GM18517 (cell line): ENCODE measurements around the gene ANKRD28.
"Not testable (repeated sequence)": the region's sequence is repeated elsewhere in the genome, so short reads cannot be mapped to it uniquely, and the experiment has no call there.

Experiments used
- ATAC-seq: cut with Tn5 transposase; IDR thresholded peaks from one replicate; pipeline ENCODE4 v1.9.1; 2021; ENCODE audit warnings: mild to moderate bottlenecking, moderate library complexity; ENCODE audit not compliant: unreplicated experiment

The ANKRD28 gene

DNA sequence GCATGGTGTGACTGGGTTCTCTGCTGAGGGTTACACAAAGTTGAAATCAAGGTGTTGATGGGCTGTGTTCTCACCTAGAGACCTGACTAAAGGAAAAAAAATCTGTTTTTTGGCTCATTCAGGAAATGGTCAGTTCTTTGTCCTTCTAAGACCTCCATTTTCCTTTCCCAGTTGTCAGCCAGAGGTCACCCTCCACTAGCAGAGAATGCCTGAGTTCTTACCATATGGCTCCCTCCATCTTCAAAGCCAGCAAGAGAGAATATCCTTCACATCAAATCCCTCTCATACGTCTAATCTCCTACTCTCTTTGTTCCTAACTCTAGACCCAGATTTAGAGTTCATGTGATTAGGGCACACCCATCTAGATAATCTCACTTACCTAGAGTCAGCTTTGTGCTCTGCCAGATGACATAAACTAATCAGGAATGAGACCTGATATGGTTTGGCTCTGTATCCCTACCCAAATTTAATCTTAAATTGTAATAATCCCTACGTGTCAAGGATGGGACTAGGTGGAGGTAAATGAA lies 19.4 kb downstream of the ANKRD28 start:
- ATAC-seq = no peak

DNA sequence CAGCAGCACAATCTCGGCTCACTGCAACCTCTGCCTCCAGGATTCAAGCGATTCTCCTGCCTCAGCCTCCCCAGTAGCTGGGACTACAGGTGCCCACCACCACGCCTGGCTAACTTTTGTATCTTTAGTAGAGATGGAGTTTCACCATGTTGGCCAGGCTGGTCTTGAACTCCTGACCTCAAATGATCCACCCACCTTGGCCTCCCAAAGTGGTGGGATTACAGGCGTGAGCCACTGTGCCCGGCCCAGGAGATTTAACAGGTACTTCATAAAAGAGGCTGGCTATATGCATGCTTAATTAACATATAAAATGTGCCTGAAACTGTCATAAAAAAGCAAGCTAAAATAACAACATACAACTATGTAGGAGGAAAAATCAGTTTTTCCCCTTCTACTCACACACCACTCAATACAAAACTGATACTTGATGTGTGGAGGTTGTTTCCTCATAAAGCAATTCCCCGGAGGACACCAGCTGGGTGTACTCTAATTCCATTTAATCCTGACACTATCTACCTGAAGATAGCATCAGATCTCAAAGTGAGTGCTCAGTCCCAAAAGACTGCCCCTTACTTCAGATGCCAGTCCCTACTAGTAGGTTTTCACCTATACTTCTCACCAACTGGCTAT lies 22.7 kb downstream of the ANKRD28 start:
- ATAC-seq = peak; percentile 74

DNA sequence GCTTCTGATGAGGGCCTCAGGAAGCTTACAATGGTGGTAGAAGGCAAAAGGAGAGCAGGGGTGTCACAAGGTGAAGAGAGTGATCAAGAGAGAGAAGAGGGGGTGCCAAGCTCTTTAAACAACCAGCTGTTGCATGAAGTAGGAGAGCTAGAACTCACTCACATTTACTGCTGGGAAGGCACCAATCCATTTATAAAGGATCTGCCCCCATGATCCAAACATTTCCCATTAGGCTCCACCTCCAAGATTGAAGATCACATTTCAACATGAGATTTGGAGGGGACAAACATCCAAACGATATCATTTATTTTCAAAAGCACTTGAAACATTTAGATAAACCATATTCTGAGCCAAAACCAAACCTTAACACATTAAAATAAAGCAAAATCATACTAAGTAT lies 26.3 kb downstream of the ANKRD28 start:
- no peak for ATAC-seq

DNA sequence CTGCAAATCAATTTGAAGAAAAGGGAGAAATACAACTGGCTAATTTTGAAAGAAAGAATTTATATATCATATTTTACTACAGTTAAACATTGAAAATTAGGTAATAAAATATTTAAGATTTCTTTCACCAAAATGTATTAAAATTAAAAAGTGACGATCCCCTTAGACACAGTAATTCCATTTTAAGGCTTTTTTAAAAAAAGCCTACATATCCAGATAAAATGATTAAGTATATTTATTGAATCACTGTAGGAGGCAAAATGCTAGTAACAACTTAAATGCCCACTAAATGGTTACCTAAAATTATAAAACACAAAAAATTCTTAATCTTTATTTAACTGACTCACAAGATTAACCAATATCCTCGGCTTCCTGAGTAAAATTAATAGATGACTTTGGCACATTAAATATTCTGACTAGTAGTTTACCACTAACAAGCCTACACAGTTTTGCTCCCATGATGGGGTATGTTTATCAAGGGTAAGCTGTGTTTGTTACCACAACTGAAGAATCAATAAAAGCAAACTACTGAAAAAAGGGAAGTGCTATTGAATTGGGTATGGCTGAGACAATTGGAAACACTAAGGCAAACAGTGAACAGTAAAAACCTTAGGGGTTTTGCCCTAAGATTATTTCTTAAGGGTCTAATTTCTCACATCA lies 28.4 kb downstream of the ANKRD28 start:
- peak; percentile 41 for ATAC-seq

DNA sequence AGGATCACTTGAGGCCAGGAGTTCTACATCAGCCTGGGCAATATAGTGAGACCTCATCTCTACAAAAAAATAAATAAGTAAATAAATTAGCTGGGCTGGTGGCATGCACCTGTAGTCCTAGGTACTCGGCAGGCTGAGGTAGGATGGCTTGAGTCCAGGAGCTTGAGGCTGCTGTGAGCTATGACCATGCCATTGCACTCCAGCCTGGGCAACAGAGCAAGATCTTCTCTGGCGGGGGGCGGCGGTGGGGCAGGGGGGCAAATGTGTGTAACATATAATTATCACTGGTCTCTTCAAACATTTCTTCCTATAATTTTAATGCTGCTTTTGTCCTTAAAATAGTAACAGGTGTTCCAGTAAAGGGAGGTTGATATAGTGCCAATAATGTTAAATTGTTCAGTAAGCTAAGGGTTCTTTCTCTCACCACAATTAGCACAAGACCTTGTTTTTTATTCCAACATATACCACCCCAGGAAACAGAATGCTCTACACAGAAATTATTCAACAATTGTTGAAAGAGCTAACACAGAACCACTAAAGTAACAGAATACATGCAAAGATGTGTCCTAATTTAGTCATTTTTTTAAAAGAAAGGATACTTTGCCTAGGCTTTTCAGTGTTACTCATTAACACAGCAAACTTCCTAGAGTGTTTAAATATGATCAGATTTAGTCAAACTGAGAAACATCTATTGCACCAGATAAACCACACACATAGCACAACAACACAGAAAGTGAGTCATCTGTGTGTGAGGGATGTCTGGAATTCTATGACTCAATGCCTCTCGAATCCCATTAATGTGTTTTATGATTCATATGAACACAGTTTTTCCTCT lies 29.1 kb downstream of the ANKRD28 start:
- peak; percentile 87 for ATAC-seq

DNA sequence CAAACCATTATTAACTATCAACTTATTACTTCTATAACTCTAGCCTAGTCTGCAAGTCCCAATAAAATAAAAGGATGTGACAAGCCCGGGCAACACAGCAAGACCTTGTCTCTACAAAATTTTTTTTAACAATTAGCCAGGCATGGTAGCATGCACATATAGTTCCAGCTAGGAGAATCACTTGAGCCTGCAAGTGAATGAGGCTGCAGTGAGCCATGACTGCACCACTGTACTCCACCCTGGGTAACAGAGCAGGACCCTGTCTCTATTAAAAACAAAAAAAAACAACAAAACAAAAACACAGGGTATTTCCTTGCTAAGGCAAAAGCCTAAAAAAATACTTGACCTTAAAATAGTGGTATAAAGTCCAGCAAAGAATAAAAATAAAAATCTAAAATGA lies 31.4 kb downstream of the ANKRD28 start:
- no peak for ATAC-seq

DNA sequence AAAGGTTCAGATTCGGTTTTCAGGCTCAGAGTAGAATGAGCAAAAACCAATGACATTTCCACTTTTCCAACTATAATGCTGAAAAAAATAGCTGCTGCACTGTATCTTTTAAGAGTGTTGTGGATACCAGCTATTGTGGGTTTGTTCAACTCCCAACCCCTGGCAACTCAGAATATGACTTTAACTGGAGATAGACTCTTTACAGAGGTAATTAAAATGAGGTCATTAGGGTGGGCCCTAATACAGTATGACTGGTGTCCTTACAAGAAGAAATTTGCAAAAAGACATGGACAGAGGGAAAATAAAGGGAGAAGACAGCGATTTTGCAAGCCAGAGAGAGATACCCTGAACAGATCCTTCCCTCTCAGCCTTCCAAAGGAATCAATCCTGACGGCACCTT lies 39.5 kb downstream of the ANKRD28 start:
- ATAC-seq = no peak

DNA sequence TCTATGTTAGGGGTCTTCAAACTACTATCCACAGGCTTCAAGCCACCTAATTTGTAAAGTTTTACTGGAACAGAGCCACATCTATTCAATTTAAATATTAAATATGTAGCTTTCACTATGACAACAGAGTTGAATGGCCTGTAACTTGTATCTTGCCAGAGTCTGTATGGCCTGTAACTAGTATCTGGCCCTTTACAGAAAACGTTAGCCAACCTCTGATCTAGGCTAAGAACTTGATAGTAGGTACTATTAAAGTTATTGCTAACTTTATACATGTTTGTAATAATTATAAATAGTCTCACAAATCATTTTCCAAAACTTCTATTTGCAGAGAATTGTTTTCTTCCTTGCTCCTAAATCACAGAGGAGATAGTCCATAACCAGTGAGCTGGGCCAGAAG lies 40.0 kb downstream of the ANKRD28 start:
- ATAC-seq = no peak

DNA sequence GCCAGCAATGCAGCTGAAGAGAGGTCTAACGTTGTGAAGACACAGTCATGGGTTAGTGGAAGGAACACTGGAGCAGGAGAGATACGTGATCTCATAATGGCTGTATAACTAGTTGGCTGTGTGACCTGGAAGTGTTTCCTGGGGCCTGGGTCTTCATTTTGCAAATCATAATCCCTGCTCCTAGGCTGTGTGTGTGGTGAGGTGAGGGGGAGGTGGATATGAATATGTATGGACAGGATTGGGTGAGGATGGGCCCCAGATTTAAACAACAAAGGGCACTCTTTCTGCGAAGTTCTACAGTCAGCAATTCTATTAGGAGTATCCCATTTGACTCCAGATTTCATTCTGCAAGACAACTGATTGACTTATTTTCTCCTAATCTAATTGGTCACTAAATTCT lies 41.3 kb downstream of the ANKRD28 start:
- no peak for ATAC-seq

DNA sequence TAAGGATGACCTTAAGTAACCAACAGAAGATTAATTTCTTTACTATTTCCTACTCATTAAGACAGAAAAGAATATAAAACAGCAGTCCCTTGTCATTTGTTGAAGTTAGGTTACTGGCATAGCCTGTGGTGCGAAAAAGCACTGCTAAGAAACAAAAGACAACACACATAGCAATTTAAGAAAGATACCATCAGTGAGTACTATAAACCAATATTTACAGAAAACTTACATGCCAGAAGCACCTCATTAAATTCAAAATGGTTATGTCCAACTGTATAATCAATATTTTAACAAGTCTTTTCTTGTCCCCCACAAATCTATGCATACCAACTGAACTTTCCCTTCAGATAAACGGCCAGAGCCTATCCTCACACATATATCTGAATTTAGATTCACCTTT lies 42.0 kb downstream of the ANKRD28 start:
- no peak for ATAC-seq

DNA sequence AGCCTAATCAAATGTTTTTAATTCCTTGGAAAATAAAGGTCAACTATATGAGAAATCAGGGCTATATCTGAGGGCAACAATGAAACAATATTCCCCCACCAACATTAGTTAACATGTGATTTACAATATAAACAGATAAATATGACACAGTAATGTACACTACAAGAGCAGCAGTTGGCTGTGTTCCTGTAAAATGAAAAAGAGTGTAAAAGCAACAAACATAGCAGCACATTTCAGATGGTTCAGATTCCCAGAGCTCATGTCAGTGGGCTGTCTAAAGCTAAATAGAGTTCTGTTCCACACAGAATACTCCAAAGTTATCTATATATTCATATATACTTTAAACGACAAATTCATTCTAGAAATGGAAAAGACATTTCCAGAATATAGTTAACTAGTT lies 42.6 kb downstream of the ANKRD28 start:
- ATAC-seq = no peak

DNA sequence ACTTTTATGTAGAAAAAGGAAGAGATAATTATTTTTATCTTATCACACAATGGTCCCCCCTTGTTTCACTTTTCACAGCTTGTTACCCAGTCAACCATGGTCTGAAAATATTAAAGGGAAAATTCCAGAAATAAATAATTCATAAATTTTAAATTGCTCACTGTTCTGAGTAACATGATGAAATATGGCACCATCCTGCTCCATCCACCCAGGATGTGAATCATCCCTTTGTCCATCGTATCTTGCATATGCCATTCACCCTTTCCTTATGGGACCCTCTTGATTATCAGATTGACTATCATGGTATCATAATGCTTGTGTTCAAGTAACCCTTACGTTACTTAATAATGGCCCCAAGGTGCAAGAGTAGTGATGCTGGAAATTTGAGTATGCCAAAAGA lies 43.7 kb downstream of the ANKRD28 start:
- no peak for ATAC-seq

DNA sequence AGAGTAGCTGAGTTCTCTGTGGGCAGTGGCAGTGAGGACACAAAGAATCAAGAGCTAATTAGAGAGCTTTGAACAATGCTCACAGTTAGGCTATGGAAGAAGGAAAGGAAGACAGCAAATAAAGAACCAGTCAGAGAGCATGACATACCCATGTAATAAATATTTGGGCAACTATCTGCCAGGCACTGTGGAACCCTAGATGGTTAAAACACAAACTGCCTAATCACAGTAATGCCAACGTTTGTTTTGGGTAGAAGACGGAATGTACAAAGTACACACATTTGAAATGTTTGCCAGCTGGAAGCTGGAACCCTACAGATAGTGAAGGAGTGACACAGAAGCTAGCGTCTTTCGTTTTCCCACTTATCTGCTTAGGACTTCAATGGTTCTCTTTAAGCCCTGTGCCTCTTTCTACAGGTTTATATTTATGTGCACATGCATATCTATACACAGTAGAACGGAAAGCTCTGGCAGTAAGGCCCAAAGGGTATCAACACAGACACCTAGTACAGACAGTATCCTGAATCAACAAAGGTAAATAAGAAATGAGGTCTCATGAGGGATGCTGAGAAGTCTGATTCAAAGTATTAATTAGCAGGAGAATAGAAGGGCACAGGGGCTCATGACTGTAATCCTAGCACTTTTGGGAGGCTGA lies 44.6 kb downstream of the ANKRD28 start:
- no peak for ATAC-seq

DNA sequence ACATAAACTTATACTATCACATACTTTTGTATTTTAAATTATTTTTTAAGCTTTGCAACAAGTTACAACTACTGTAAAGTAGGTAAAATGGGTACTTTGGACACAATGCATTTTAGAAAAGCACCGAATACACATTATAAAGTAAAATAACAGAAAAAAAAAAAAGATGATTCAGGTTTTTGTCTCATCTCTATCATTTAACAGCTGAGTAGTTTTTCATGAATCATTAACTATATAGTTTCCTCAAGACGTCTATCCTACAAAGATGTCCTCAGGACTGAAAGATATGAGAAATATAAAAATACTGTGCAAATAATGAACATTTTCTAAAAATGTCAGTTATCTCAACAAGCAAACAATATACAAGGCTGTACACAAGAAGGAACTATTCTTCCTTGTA lies 46.9 kb downstream of the ANKRD28 start:
- ATAC-seq = no peak

DNA sequence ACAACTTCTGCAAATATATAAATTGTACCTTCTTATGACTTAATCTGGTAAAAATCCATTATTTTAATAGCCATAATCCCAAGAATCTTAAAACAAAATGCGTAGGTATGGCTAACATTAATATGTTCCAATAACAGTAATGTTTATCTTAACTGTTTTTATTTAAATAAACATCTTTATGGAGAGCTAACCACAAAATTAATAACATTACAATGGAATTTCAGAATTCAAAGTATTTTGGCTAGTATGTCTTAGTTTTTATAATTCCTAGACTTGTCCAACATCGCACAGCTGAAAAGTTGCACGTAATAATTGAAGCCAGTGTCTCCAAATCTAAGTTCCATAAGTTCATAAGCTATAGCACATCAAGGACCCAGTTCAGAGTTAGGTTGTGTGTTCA lies 47.6 kb downstream of the ANKRD28 start:
- no peak for ATAC-seq

DNA sequence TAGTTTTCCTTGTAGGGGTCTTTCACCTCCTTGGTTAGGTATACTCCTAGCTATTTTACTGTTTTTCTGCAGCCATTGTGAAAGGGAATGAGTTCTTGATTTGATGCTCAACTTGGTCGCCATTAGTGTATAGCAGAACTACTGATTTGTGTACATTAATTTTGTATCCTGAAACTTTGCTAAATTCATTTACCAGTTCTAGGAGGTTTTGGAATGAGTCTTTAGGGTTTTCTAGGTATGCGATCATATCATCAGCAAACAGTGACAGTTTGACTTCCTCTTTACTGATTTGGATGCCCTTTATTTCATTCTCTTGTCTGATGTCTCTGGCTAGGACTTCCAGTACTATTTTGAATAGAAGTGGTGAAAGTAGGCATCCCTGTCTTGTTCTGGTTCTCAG lies 51.9 kb downstream of the ANKRD28 start:
- ATAC-seq = not testable (repeated sequence)

DNA sequence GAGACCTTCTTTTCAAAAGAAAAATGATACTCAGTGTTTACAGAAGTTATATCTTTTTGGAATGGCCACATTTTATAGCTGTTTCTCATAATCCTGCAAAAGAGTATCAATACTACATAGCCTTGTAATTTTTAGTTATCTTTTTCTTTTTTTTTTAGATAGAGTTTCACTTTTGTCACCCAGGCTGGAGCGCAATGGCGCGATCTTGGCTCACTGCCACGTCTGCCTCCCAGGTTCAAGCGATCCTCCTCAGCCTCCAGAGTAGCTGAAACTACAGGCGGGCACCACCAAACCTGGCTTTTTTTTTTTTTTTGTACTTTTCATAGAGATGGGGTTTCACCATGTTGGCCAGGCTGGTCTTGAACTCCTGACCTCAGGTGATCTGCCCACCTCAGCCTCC lies 53.6 kb downstream of the ANKRD28 start:
- ATAC-seq = no peak

DNA sequence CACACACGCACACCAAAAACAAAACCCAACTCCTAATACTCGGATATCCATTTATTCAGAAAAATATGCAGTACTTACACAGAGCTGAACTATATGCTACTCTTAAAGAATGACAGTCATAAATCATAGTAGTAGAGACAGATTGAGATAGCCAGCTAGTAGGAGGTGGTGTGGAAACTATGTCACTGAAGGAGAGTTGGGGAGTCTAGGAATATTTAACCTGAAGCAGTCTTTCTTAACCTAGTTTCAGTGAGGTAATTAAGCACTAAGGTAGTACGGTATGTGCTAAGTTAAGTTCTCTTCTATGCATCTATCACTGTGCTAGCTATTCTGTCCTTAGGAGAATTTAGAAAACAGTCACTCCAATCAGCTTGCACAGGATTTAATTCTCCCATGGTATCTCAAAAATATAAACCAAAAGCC lies 54.2 kb downstream of the ANKRD28 start:
- ATAC-seq = no peak

DNA sequence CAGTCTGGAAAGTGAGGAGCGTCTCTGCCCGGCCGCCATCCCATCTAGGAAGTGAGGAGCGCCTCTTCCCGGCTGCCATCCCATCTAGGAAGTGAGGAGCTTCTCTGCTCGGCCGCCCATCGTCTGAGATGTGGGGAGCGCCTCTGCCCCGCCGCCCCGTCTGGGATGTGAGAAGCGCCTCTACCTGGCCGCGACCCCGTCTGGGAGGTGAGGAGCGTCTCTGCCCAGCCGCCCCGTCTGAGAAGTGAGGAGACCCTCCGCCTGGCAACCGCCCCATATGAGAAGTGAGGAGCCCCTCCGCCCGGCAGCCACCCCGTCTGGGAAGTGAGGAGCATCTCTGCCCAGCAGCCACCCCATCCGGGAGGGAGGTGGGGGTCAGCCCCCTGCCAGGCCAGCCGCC lies 55.5 kb downstream of the ANKRD28 start:
- ATAC-seq = not testable (repeated sequence)

DNA sequence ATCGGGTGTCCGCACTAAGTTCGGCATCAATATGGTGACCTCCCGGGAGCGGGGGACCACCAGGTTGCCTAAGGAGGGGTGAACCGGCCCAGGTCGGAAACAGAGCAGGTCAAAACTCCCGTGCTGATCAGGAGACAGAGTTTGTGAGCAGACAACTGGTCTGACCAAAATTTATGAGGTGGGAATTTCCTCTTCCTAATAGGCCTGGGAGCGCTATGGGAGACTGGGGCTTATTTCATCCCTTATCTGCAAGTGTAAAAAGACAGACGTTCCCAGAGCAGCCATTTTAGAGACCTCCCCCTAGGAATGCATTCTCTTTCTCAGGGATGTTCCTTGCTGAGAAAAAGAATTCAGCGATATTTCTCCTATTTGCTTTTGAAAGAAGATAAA lies 59.2 kb downstream of the ANKRD28 start:
- not testable (repeated sequence) for ATAC-seq

DNA sequence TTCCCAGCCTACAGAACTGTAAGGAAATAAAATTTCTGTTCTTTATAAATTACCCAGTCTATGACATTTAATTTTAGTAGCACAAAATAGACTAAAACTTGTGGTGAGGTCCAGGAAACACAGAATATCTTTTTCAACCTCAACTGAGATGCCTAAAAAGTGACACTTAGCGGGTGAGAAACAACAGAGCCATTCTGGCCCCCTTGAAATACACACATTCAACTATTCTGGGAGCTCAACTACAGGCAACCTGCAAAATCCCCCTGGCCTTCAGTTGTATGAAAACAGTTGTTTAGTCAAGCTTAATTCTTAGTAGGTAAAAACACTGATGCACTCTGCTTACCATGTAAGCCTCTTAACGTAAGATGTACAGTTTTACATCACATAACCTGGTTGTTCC lies 66.8 kb downstream of the ANKRD28 start:
- ATAC-seq = no peak
